IPS-18a (cell line): ENCODE data around the gene INPP5A.
"Not testable (repeated sequence)": the region's sequence is repeated elsewhere in the genome, so short reads cannot be mapped to it uniquely, and the experiment has no call there.

ENCODE experiments used
- H3K27ac ChIP-seq: one replicate; pipeline ENCODE4 v1.5.1; 2013; ENCODE audit warnings: low read length
- H3K27me3 ChIP-seq: one replicate; pipeline ENCODE4 v1.6.1; 2013; ENCODE audit warnings: mild to moderate bottlenecking, low read length; ENCODE audit not compliant: control insufficient read depth, insufficient read depth
- H3K36me3 ChIP-seq: one replicate; pipeline ENCODE4 v1.6.1; 2013; ENCODE audit warnings: low read depth, low read length; ENCODE audit not compliant: control insufficient read depth
- H3K4me1 ChIP-seq: one replicate; pipeline ENCODE4 v1.6.1; 2013; ENCODE audit warnings: low read depth, low read length; ENCODE audit not compliant: control insufficient read depth
- H3K4me3 ChIP-seq: one replicate; pipeline ENCODE4 v1.5.1; 2013; ENCODE audit warnings: low read length
- H3K9ac ChIP-seq: one replicate; pipeline ENCODE4 v1.6.1; 2013; ENCODE audit warnings: mild to moderate bottlenecking, low read length, moderate library complexity
- H3K9me3 ChIP-seq: one replicate; pipeline ENCODE4 v1.6.1; 2013; ENCODE audit warnings: low read depth, low read length; ENCODE audit not compliant: control insufficient read depth

The INPP5A gene

GRCh38 chr10:132737390-132738048 is 199.9 kb downstream of the INPP5A start:
- no peaks in the 10 kb centered on the region for H3K27me3 ChIP-seq
- H3K9ac ChIP-seq = no peak overlapping the region
- H3K4me3 ChIP-seq = no peak overlapping the region
- no peak overlapping the region for H3K27ac ChIP-seq
- H3K4me1 ChIP-seq = peaks cover under 1% of the 10 kb centered on the region
- no peaks in the 10 kb centered on the region for H3K36me3 ChIP-seq
- H3K9me3 ChIP-seq = no peaks in the 10 kb centered on the region

GRCh38 chr10:132738454-132739224 is 201.1 kb downstream of the INPP5A start:
- H3K36me3 ChIP-seq = no peaks in the 10 kb centered on the region
- H3K4me3 ChIP-seq = no peak overlapping the region
- H3K9me3 ChIP-seq = no peaks in the 10 kb centered on the region
- no peak overlapping the region for H3K9ac ChIP-seq
- H3K4me1 ChIP-seq = peaks cover 7% of the 10 kb centered on the region
- no peak overlapping the region for H3K27ac ChIP-seq
- no peaks in the 10 kb centered on the region for H3K27me3 ChIP-seq

GRCh38 chr10:132739225-132739613 is 201.6 kb downstream of the INPP5A start:
- Histone ChIP-seq H3K9ac (no peak overlapping the region), H3K27me3 (no peaks in the 10 kb centered on the region)

GRCh38 chr10:132740588-132740987 is 203.0 kb downstream of the INPP5A start:
- Histone ChIP-seq H3K27me3 (no peaks in the 10 kb centered on the region), H3K27ac (no peak overlapping the region), H3K36me3 (no peaks in the 10 kb centered on the region), H3K9me3 (no peaks in the 10 kb centered on the region), H3K4me1 (peaks cover 7% of the 10 kb centered on the region), H3K4me3 (no peak overlapping the region), H3K9ac (no peak overlapping the region)

More at GRCh38 chr10:132739225-132739613, 201.6 kb downstream of the INPP5A start:
- H3K4me3 ChIP-seq = no peak overlapping the region
- no peaks in the 10 kb centered on the region for H3K36me3 ChIP-seq
- H3K27ac ChIP-seq = no peak overlapping the region
- H3K4me1 ChIP-seq = peaks cover 7% of the 10 kb centered on the region
- no peaks in the 10 kb centered on the region for H3K9me3 ChIP-seq

- Histone ChIP-seq H3K9me3 (no peaks in the 10 kb centered on the region), H3K4me1 (peaks cover 17% of the 10 kb centered on the region), H3K27ac (no peak overlapping the region), H3K36me3 (no peaks in the 10 kb centered on the region), H3K9ac (no peak overlapping the region), H3K4me3 (no peak overlapping the region), H3K27me3 (no peaks in the 10 kb centered on the region)
Observed at GRCh38 chr10:132742167-132742836, 204.7 kb downstream of the INPP5A start.

- no peak overlapping the region for H3K4me3 ChIP-seq
- H3K36me3 ChIP-seq = no peaks in the 10 kb centered on the region
- peaks cover 18% of the 10 kb centered on the region for H3K4me1 ChIP-seq
- no peak overlapping the region for H3K9ac ChIP-seq
- H3K9me3 ChIP-seq = no peaks in the 10 kb centered on the region
- H3K27ac ChIP-seq = no peak overlapping the region
- H3K27me3 ChIP-seq = no peaks in the 10 kb centered on the region
Observed at GRCh38 chr10:132742837-132743194, 205.2 kb downstream of the INPP5A start.

- not testable (repeated sequence) for H3K27ac ChIP-seq, H3K4me3 ChIP-seq, H3K36me3 ChIP-seq
Observed at GRCh38 chr10:132743196-132743924, 205.8 kb downstream of the INPP5A start.

GRCh38 chr10:132743925-132744490 is 206.4 kb downstream of the INPP5A start:
- no peak overlapping the region for H3K4me3 ChIP-seq
- no peak overlapping the region for H3K9ac ChIP-seq
- no peak overlapping the region for H3K27ac ChIP-seq
- no peaks in the 10 kb centered on the region for H3K9me3 ChIP-seq
- H3K27me3 ChIP-seq = no peaks in the 10 kb centered on the region
- H3K4me1 ChIP-seq = peaks cover 18% of the 10 kb centered on the region
- H3K36me3 ChIP-seq = no peaks in the 10 kb centered on the region

More at GRCh38 chr10:132743196-132743924, 205.8 kb downstream of the INPP5A start:
- H3K27me3 ChIP-seq, H3K9me3 ChIP-seq, H3K9ac ChIP-seq: not testable (repeated sequence)
- peaks cover 18% of the 10 kb centered on the region for H3K4me1 ChIP-seq

- peaks cover 18% of the 10 kb centered on the region for H3K4me1 ChIP-seq
- H3K9ac ChIP-seq = no peak overlapping the region
Observed at GRCh38 chr10:132744839-132745238, 207.3 kb downstream of the INPP5A start.

GRCh38 chr10:132745511-132745910 is 207.9 kb downstream of the INPP5A start:
- Histone ChIP-seq H3K9me3 (no peaks in the 10 kb centered on the region), H3K9ac (no peak overlapping the region), H3K27ac (no peak overlapping the region), H3K4me3 (no peak overlapping the region), H3K36me3 (no peaks in the 10 kb centered on the region), H3K4me1 (peaks cover 18% of the 10 kb centered on the region), H3K27me3 (no peaks in the 10 kb centered on the region)

More at GRCh38 chr10:132744839-132745238, 207.3 kb downstream of the INPP5A start:
- Histone ChIP-seq H3K36me3 (no peaks in the 10 kb centered on the region), H3K4me3 (no peak overlapping the region), H3K27ac (no peak overlapping the region), H3K27me3 (no peaks in the 10 kb centered on the region), H3K9me3 (no peaks in the 10 kb centered on the region)

- peaks cover 18% of the 10 kb centered on the region for H3K4me1 ChIP-seq
- H3K9ac ChIP-seq = no peak overlapping the region
- H3K27ac ChIP-seq = no peak overlapping the region
- no peak overlapping the region for H3K4me3 ChIP-seq
- no peaks in the 10 kb centered on the region for H3K36me3 ChIP-seq
- H3K9me3 ChIP-seq = no peaks in the 10 kb centered on the region
- H3K27me3 ChIP-seq = no peaks in the 10 kb centered on the region
Observed at GRCh38 chr10:132745971-132746370, 208.4 kb downstream of the INPP5A start.
